ENCODE measurements around the gene SNX20.
A peak's percentile ranks its signal among the peaks of the same experiment; 100 is the strongest.

SNX20 gene

GRCh38 chr16:50699326-50700159 is 18.4 kb upstream of the SNX20 start:
- ATAC-seq: no peak
- TF ChIP-seq ZNF565 (CRISPR knock-in tag; conservative IDR thresholded peaks at IDR 0.05; ENCODE audit: low read depth) (no peak), OSR1 (CRISPR knock-in tag; IDR thresholded peaks at IDR 0.05) (no peak), PATZ1 (CRISPR knock-in tag; IDR thresholded peaks at IDR 0.05; ENCODE audit: borderline replicate concordance) (no peak), ESRRG (CRISPR knock-in tag; IDR thresholded peaks at IDR 0.05) (no peak), TOX (CRISPR knock-in tag; IDR thresholded peaks at IDR 0.05; ENCODE audit: borderline replicate concordance) (no peak), ZC3H10 (CRISPR knock-in tag; IDR thresholded peaks at IDR 0.05) (no peak), ZNF70 (CRISPR knock-in tag; IDR thresholded peaks at IDR 0.05) (no peak), CSRNP3 (CRISPR knock-in tag; IDR thresholded peaks at IDR 0.05) (no peak), SNAI2 (CRISPR knock-in tag; IDR thresholded peaks at IDR 0.05) (no peak), POU6F1 (CRISPR knock-in tag; IDR thresholded peaks at IDR 0.05; ENCODE audit: borderline replicate concordance, low read depth) (no peak), GLIS3 (CRISPR knock-in tag; IDR thresholded peaks at IDR 0.05) (no peak), CSDC2 (CRISPR knock-in tag; IDR thresholded peaks at IDR 0.05) (no peak), PPARA (CRISPR knock-in tag; IDR thresholded peaks at IDR 0.05; ENCODE audit: borderline replicate concordance) (no peak), ISL1 (CRISPR knock-in tag; IDR thresholded peaks at IDR 0.05) (no peak)

- TF ChIP-seq ZNF70 (CRISPR knock-in tag; IDR thresholded peaks at IDR 0.05) (no peak), POU6F1 (CRISPR knock-in tag; IDR thresholded peaks at IDR 0.05; ENCODE audit: borderline replicate concordance, low read depth) (no peak), ZFP30 (CRISPR knock-in tag; IDR thresholded peaks at IDR 0.05) (no peak), SNAI2 (CRISPR knock-in tag; IDR thresholded peaks at IDR 0.05) (no peak), ISL1 (CRISPR knock-in tag; IDR thresholded peaks at IDR 0.05) (no peak), TOX (CRISPR knock-in tag; IDR thresholded peaks at IDR 0.05; ENCODE audit: borderline replicate concordance) (no peak), CSRNP3 (CRISPR knock-in tag; IDR thresholded peaks at IDR 0.05) (no peak), RARB (CRISPR knock-in tag; IDR thresholded peaks at IDR 0.05) (no peak), TCF4 (CRISPR knock-in tag; IDR thresholded peaks at IDR 0.05; ENCODE audit: borderline replicate concordance) (no peak), ZNF8 (CRISPR knock-in tag; IDR thresholded peaks at IDR 0.05) (no peak), PATZ1 (CRISPR knock-in tag; IDR thresholded peaks at IDR 0.05; ENCODE audit: borderline replicate concordance) (no peak)
These were observed 17.0 kb upstream of the SNX20 start for GRCh38 chr16:50697881-50698767.

More at GRCh38 chr16:50697881-50698767, 17.0 kb upstream of the SNX20 start:
- ATAC-seq: peak; percentile 54

Data from SK-N-SH treated with all-trans-retinoic acid at 6 μM for 48 hours (cell line).